Prostate gland (tissue), 2 donors: ENCODE data around the gene MCM7.

ENCODE experiments used
- POLR2A ChIP-seq: fragments of 450-650 bp; IDR thresholded peaks from one replicate; pipeline ENCODE4 v1.6.1; 2016; ENCODE audit warnings: antibody characterized with exemption, mild to moderate bottlenecking
- POLR2AphosphoS5 ChIP-seq: sonication (generic); formaldehyde crosslinking; IDR thresholded peaks from one replicate; pipeline ENCODE4 v1.6.1; 2017; ENCODE audit warnings: antibody characterized with exemption
- TF ChIP-seq, protein P1 (sequence below), 4 experiments: fragments of 200-600 bp in 2 of 4; fragments of 450-650 bp in 2 of 4; sonication (generic) in 2 of 4; IDR thresholded peaks; 1 replicate in 3 of 4; 2 replicates in 1 of 4; pipeline ENCODE4 v1.5.1; 2016 to 2019; ENCODE audit warnings: antibody characterized with exemption in 4 of 4, mild to moderate bottlenecking in 2 of 4, moderate library complexity in 2 of 4

DNA sequence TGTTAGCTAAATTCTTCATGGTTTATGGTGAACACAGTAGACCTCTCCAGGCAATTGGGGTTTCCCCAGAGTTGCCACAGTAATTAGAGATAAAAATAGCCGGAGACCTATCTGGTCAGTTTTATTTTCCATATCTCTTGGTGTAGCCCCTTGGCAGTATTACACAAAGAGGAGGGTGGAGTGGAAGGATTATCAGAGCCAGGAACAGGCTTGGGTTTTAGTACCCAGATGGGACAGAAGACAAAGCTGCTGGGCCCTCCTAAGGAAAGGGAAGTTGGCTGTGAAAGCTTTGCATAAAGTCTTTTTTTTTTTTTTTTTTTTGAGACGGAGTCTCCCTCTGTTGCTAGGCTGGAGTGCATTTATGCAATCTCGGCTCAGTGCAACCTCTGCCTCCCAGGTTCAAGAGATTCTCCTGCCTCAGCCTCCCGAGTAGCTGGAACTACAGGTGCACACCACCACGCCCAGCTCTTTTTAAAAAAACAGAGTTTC, 41.9 kb downstream of the MCM7 start:
- TF ChIP-seq, protein P1, sequence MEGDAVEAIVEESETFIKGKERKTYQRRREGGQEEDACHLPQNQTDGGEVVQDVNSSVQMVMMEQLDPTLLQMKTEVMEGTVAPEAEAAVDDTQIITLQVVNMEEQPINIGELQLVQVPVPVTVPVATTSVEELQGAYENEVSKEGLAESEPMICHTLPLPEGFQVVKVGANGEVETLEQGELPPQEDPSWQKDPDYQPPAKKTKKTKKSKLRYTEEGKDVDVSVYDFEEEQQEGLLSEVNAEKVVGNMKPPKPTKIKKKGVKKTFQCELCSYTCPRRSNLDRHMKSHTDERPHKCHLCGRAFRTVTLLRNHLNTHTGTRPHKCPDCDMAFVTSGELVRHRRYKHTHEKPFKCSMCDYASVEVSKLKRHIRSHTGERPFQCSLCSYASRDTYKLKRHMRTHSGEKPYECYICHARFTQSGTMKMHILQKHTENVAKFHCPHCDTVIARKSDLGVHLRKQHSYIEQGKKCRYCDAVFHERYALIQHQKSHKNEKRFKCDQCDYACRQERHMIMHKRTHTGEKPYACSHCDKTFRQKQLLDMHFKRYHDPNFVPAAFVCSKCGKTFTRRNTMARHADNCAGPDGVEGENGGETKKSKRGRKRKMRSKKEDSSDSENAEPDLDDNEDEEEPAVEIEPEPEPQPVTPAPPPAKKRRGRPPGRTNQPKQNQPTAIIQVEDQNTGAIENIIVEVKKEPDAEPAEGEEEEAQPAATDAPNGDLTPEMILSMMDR (IDR thresholded peaks at IDR 0.05) = no peak
- TF ChIP-seq POLR2A (no peak), POLR2AphosphoS5 (no peak)
